AG04449 (cell line): ENCODE results near the gene DUSP23.

Source experiments
- CTCF ChIA-PET: fragments of 350-600 bp; formaldehyde crosslinking; extraction: SDS; loops from one replicate; lab custom pipeline; 2021; ENCODE audit warnings: antibody characterized with exemption; lab: Yijun Ruan, JAX
- POLR2A ChIA-PET: fragments of 400-600, 350-600 bp; formaldehyde crosslinking; extraction: SDS; loops from one replicate; lab custom pipeline; 2020; ENCODE audit warnings: antibody characterized with exemption, inconsistent platforms; lab: Yijun Ruan, JAX
- DNase-seq: peaks from one replicate; pipeline ENCODE4 v3.0.0-alpha.2; 2010; ENCODE audit warnings: low read depth, low spot score
- H3K4me3 ChIP-seq: 2 replicates; pipeline ENCODE4 v1.5.1; 2011; ENCODE audit warnings: low read depth, mild to moderate bottlenecking, control low read depth, low read length
- TF ChIP-seq, protein P1 (sequence below): IDR thresholded peaks from one replicate; pipeline ENCODE4 v1.5.1; 2011; ENCODE audit warnings: mild to moderate bottlenecking, moderate library complexity, low read length, control low read depth, inconsistent platforms; ENCODE audit not compliant: insufficient read depth; ENCODE audit errors: missing control alignments

The DUSP23 gene

GRCh38 chr1:159815926-159816325, 35.2 kb downstream of the DUSP23 start:
- DNase-seq: no peak
- ChIA-PET CTCF (interaction anchor here (13.3 to 20.4 kb wide), 2 partner anchors 12 to 75 kb away, joined by 207 to 242 read pairs; partner anchors contain the start of gene FCRL6), POLR2A (no interaction called here)
- H3K4me3 ChIP-seq: no peak overlapping the region
- TF ChIP-seq, protein P1, sequence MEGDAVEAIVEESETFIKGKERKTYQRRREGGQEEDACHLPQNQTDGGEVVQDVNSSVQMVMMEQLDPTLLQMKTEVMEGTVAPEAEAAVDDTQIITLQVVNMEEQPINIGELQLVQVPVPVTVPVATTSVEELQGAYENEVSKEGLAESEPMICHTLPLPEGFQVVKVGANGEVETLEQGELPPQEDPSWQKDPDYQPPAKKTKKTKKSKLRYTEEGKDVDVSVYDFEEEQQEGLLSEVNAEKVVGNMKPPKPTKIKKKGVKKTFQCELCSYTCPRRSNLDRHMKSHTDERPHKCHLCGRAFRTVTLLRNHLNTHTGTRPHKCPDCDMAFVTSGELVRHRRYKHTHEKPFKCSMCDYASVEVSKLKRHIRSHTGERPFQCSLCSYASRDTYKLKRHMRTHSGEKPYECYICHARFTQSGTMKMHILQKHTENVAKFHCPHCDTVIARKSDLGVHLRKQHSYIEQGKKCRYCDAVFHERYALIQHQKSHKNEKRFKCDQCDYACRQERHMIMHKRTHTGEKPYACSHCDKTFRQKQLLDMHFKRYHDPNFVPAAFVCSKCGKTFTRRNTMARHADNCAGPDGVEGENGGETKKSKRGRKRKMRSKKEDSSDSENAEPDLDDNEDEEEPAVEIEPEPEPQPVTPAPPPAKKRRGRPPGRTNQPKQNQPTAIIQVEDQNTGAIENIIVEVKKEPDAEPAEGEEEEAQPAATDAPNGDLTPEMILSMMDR: no peak

- no peak for DNase-seq
- ChIA-PET POLR2A (no interaction called here), CTCF (interaction anchor here (13.3 to 20.4 kb wide), 2 partner anchors 13 to 73 kb away, joined by 207 to 242 read pairs; partner anchors contain the start of gene FCRL6)
- H3K4me3 ChIP-seq: no peak overlapping the region
- TF ChIP-seq, protein P1: no peak
Measured at GRCh38 chr1:159817276-159818041, 36.7 kb downstream of the DUSP23 start.

- ChIA-PET POLR2A (no interaction called here), CTCF (interaction anchor here (1.0 to 20.4 kb wide), 18 partner anchors 9 to 186 kb away, joined by 3 to 242 read pairs (median 6); partner anchors contain the start of genes DUSP23 and FCRL6)
- H3K4me3 ChIP-seq: no peak overlapping the region
- TF ChIP-seq, protein P1: peak; percentile 73
- no peak for DNase-seq
Measured at GRCh38 chr1:159821171-159821867, 40.6 kb downstream of the DUSP23 start.

DNA sequence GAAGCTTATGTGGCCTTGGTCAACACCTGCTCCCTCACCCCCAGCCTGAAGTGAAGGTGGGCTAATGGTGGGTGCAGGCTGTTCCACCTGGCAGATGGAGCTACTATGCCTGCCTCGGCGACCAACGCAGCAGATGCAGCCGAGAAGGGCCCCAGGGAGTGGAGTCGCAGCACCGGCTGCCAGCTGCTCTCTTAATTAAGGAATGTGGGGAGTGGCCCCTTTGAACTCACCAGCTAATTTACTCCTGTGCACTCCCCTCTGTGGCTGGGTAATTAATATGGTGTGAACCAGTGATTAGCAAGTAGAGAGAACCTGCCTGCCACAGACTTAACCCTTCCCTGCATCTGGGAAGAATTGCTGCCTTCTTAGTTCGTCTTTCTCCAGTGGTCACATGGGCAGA, 42.6 kb downstream of the DUSP23 start:
- H3K4me3 ChIP-seq: no peak overlapping the region
- no peak for DNase-seq
- POLR2A ChIA-PET: no interaction called here
- CTCF ChIA-PET: interaction anchor here (1.8 to 20.4 kb wide), 4 partner anchors 7 to 67 kb away, joined by 5 to 242 read pairs (median 130); partner anchors contain the start of gene FCRL6
- TF ChIP-seq, protein P1: no peak

GRCh38 chr1:159825564-159825963, 44.8 kb downstream of the DUSP23 start:
- CTCF ChIA-PET: interaction anchor here (1.0 to 20.4 kb wide), 4 partner anchors 24 to 182 kb away, joined by 3 to 207 read pairs (median 75); partner anchors contain the start of gene FCRL6
- no peak for DNase-seq
- POLR2A ChIA-PET: no interaction called here
- TF ChIP-seq, protein P1: no peak
- H3K4me3 ChIP-seq: no peak overlapping the region
